GM12878 (cell line): ENCODE data around the gene COMT. TPM values are rescaled to one million over a fixed set of nuclear protein-coding genes. Genes with fewer than 3 reads are reported as not detected.

Experiments
- ATAC-seq: fragments of 200-7000 bp; cut with Tn5 transposase; 3 replicates; pipeline ENCODE4 v1.9.1; 2020; ENCODE audit warnings: mild to moderate bottlenecking, moderate library complexity
- BruUV-seq: library from RNA; stranded (reverse); fragments of 400-500 nt; replicated peaks from 2 replicates; lab custom pipeline; 2021; lab: Mats Ljungman, UMichigan
- CTCF ChIA-PET: fragments of 300-600 bp; sonication (Branson Sonifier 250); formaldehyde crosslinking; extraction: SDS; loops from one replicate; lab custom pipeline; 2021; ENCODE audit warnings: inconsistent platforms; lab: Yijun Ruan, JAX
- POLR2A ChIA-PET: fragments of 350-600 bp; formaldehyde crosslinking; extraction: SDS; loops from one replicate; lab custom pipeline; 2021; ENCODE audit warnings: inconsistent platforms; lab: Charles Lee
- RAD21 ChIA-PET: fragments of 300-600 bp; sonication (Branson Sonifier 250); formaldehyde crosslinking; loops from one replicate; lab custom pipeline; 2023; ENCODE audit warnings: antibody characterized with exemption; ENCODE audit not compliant: unreplicated experiment; lab: Charles Lee
- SMC1A ChIA-PET: fragments of 300-600 bp; sonication (Branson Sonifier 250); formaldehyde crosslinking; loops from one replicate; lab custom pipeline; 2023; ENCODE audit not compliant: unreplicated experiment, uncharacterized antibody; lab: Charles Lee
- DNase-seq: peaks from one replicate; pipeline ENCODE4 v3.0.0-alpha.2; 2011; ENCODE audit warnings: low read depth, low spot score
- FAIRE-seq: peaks from 3 replicates; lab custom pipeline; 2011; peaks lifted over from hg19 to GRCh38; lab: Jason Lieb, UNC
- H2AFZ ChIP-seq: 2 replicates; pipeline ENCODE4 v1.6.0; 2011; ENCODE audit warnings: low read depth, low read length, control low read depth; ENCODE audit not compliant: control insufficient read depth
- H3K27ac ChIP-seq: 2 replicates; pipeline ENCODE4 v1.5.1; 2011; ENCODE audit warnings: control low read depth; ENCODE audit not compliant: control insufficient read depth, insufficient read depth
- H3K27me3 ChIP-seq, 2 experiments: replicated peaks in 1 of 2; 2 replicates each; pipeline versions ENCODE4 v1.6.0 to v1.6.1; 2011; ENCODE audit warnings: low read length in 1 of 2; ENCODE audit not compliant: control insufficient read depth in 2 of 2, insufficient read depth in 2 of 2
- H3K36me3 ChIP-seq, 2 experiments: 2 replicates each; pipeline ENCODE4 v1.5.1; 2011; ENCODE audit warnings: low read length in 1 of 2; ENCODE audit not compliant: control insufficient read depth in 2 of 2, insufficient read depth in 2 of 2
- H3K4me1 ChIP-seq: 2 replicates; pipeline ENCODE4 v1.6.1; 2011; ENCODE audit warnings: mild to moderate bottlenecking, low read length, moderate library complexity, mixed read lengths; ENCODE audit not compliant: control insufficient read depth, insufficient read depth
- H3K4me2 ChIP-seq: 2 replicates; pipeline ENCODE4 v1.6.0; 2011; ENCODE audit warnings: control low read depth; ENCODE audit not compliant: control insufficient read depth, insufficient read depth
- H3K4me3 ChIP-seq: fragments of 200-600 bp; sonication (generic); 2 replicates; pipeline ENCODE4 v1.5.1; 2016
- H3K79me2 ChIP-seq: 2 replicates; pipeline ENCODE4 v1.6.0; 2011; ENCODE audit warnings: low read length; ENCODE audit not compliant: control insufficient read depth, insufficient read depth
- H3K9ac ChIP-seq: 2 replicates; pipeline ENCODE4 v1.8.0; 2011; ENCODE audit warnings: low read length, control low read depth, mixed read lengths; ENCODE audit not compliant: control insufficient read depth, insufficient read depth
- H3K9me3 ChIP-seq: replicated peaks from 3 replicates; pipeline ENCODE4 v1.5.1; 2011; ENCODE audit warnings: mild to moderate bottlenecking, low read length; ENCODE audit not compliant: control insufficient read depth, insufficient read depth
- H4K20me1 ChIP-seq: 2 replicates; pipeline ENCODE4 v1.6.0; 2011; ENCODE audit not compliant: control insufficient read depth, insufficient read depth
- ATF7 ChIP-seq: fragments of 450-650 bp; IDR thresholded peaks from 2 replicates; pipeline ENCODE4 v1.6.1; 2016; ENCODE audit warnings: low read depth, mild to moderate bottlenecking
- CBX5 ChIP-seq: sonication (generic); IDR thresholded peaks from 2 replicates; pipeline ENCODE4 v1.6.1; 2016; ENCODE audit warnings: low read depth, moderate library complexity, mild to moderate bottlenecking, inconsistent platforms
- CREM ChIP-seq: IDR thresholded peaks from 2 replicates; pipeline ENCODE4 v1.6.1; 2014; ENCODE audit warnings: antibody characterized with exemption, low read depth
- E4F1 ChIP-seq: fragments of 450-650 bp; IDR thresholded peaks from 2 replicates; pipeline ENCODE4 v1.6.1; 2018; ENCODE audit warnings: borderline replicate concordance, mild to moderate bottlenecking; ENCODE audit not compliant: partially characterized antibody
- EP300 ChIP-seq, 2 experiments: fragments of 150-350 bp in 1 of 2; IDR thresholded peaks; 2 replicates each; pipeline ENCODE4 v1.6.1; 2011 to 2012; ENCODE audit warnings: low read depth in 2 of 2, low read length in 2 of 2, borderline replicate concordance in 1 of 2, improper control_type of control experiment in 1 of 2, inconsistent platforms in 1 of 2; ENCODE audit not compliant: control insufficient read depth in 1 of 2
- ESRRA ChIP-seq: IDR thresholded peaks from 2 replicates; pipeline ENCODE4 v1.6.1; 2012; ENCODE audit warnings: mild to moderate bottlenecking, low read length, improper control_type of control experiment
- EZH2 ChIP-seq: IDR thresholded peaks from 2 replicates; pipeline ENCODE4 v1.6.1; 2012; ENCODE audit warnings: low read depth, mild to moderate bottlenecking, control low read depth, inconsistent platforms, low read length, borderline replicate concordance; ENCODE audit not compliant: control insufficient read depth
- FOXK2 ChIP-seq: fragments of 450-650 bp; IDR thresholded peaks from 2 replicates; pipeline ENCODE4 v1.6.1; 2017; ENCODE audit warnings: mild to moderate bottlenecking, moderate library complexity
- PRDM15 ChIP-seq: fragments of 450-650 bp; formaldehyde crosslinking; IDR thresholded peaks from 2 replicates; pipeline ENCODE4 v1.4.0; 2020; ENCODE audit warnings: mild to moderate bottlenecking, moderate library complexity
- SMARCA5 ChIP-seq: fragments of 450-650 bp; IDR thresholded peaks from 2 replicates; pipeline ENCODE4 v1.6.1; 2017; ENCODE audit warnings: mild to moderate bottlenecking
- SRF ChIP-seq, 2 experiments: IDR thresholded peaks; 2 replicates each; pipeline ENCODE4 v1.6.1; 2011; ENCODE audit warnings: low read depth in 2 of 2, low read length in 2 of 2, mild to moderate bottlenecking in 1 of 2, moderate library complexity in 1 of 2
- WGBS: methylation state at CpG from one replicate; pipeline ENCODE4 v1.1.6; 2016; ENCODE audit warnings: low lambda C conversion rate; ENCODE audit not compliant: insufficient replicate concordance, insufficient coverage; ENCODE audit errors: missing lambda C conversion rate; 5-methylcytosine and 5-hydroxymethylcytosine counted together
- in situ Hi-C: fragments of 300-500 bp; cut with MboI; formaldehyde crosslinking; loops from 9 replicates; pipeline ENCODE4 v1.14.3; 2018; ENCODE audit warnings: mixed read lengths
- intact Hi-C: fragments of 100-400 bp; cut with micrococcal nuclease; formaldehyde crosslinking; loops from one replicate; pipeline ENCODE4 v1.14.2; 2022; ENCODE audit not compliant: unreplicated experiment
- polyA plus RNA-seq, 11 experiments: library from polyadenylated mRNA; depleted of rRNA in 4 of 11; unstranded in 6 of 11; stranded (reverse) in 5 of 11; fragments of >200 nt; fragmentation: Nextera tagmentation in 4 of 11; fragmentation: Illumina TruSeq in 1 of 11; extraction: Ambion mirVana in 4 of 11; extraction: Trizol in 1 of 11; gene quantifications; 1 replicate in 1 of 11; 2 replicates in 10 of 11; pipeline versions ENCODE4 v1.2.1 to v1.2.3, GENCODE V29; 2011 to 2016; ENCODE audit warnings: inconsistent platforms in 2 of 11, missing spikeins in 2 of 11, low read depth in 1 of 11
- total RNA-seq, 4 experiments: library from RNA; depleted of rRNA in 3 of 4; stranded (reverse); fragments of >200 nt in 3 of 4; fragmentation: Illumina TruSeq in 1 of 4; extraction: Trizol in 1 of 4; gene quantifications; 2 replicates each; pipeline versions ENCODE4 v1.2.1 to v1.2.3, GENCODE V29; 2013 to 2021
- TF ChIP-seq, protein P1 (sequence below): fragments of 450-650 bp; IDR thresholded peaks from 2 replicates; pipeline ENCODE4 v1.6.1; 2017; ENCODE audit warnings: borderline replicate concordance
- TF ChIP-seq, protein P2 (sequence below): IDR thresholded peaks from 2 replicates; pipeline ENCODE4 v1.6.1; 2011; ENCODE audit warnings: mild to moderate bottlenecking, low read depth, low read length, moderate library complexity; ENCODE audit not compliant: insufficient replicate concordance

COMT gene
- total and polyA plus RNA-seq, 10 of the 15 experiments (the other 5 are each of a cell fraction or from before 2014, with no cell fraction given), result 4.5 to 152 (median 66.1) TPM

DNA sequence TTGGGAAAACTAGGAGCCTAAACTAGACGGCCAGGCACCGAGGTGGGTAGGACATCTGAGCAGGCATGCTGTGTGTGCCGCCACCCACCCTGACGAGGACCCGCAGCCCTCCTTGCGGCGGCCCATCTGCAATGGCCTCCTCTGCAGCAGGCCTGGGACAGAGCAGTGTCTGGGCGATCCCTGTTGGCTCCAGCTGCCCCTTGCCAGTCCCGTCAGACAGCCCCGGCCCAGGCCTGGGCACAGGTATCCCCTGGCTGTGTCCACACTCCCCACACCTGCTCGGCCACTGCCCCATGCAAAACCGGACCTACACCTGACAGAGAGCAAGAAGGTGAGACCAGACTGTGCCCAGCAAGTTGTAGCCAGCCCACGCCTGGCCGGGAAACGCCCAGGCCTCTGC lies 48.2 kb upstream of the COMT start (continued):
- TF ChIP-seq PRDM15 (CRISPR knock-in tag), result no peak
- TF ChIP-seq, all 136 proteins: peak for 0

DNA sequence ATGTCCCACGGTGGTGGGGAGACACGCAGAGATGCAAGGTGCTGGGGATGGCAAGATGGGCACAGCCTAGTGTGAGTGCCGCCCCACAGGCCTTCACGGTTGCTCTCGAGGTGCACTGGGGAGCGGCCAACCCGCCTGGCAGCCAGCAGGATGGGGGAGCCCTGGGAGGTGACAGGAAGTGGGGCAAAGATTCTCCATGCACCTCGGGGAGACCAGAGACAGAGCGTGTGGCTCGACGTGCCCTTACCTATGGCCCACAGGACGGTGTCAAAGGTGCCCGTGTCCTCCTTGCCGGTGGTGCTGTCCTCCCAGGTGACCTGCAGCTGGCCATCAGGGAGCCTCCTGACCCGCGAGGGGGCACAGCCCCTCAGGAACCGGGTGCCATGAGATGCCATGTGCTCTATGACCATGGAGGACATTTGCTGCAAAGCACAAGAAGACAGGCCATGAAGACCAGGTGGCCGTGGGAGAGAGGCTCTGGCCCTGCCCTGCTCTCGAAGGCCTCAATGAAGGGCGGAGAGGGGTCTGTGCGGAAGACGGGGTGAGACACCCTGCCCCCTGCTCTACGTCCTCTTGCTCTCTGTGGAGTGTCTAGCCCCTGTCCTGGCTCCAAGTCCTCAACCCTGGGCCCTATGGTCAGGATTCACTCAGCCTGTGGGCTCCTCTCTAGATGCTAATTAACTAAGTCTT lies 46.3 kb upstream of the COMT start:
- ChIA-PET POLR2A (no interaction called here), SMC1A (no interaction called here), CTCF (no interaction called here), RAD21 (no interaction called here)
- in situ Hi-C loops, result no loop called here
- BruUV-seq, result no TSS peak
- Histone ChIP-seq H3K9ac (no peak overlapping the region), H4K20me1 (no peaks in the 10 kb centered on the region), H3K36me3 (no peaks in the 10 kb centered on the region), H3K9me3 (no peaks in the 10 kb centered on the region), H3K27ac (no peak overlapping the region), H3K4me2 (no peak overlapping the region), H3K79me2 (no peaks in the 10 kb centered on the region), H3K4me1 (peaks cover 20% of the 10 kb centered on the region), H2AFZ (no peak overlapping the region), H3K27me3 (no peaks in the 10 kb centered on the region), H3K4me3 (no peak overlapping the region)
- FAIRE-seq, result no peak
- no peak for DNase-seq
- WGBS, result 89% methylated on average over 23 of the region's 23 CpGs
- intact Hi-C loops, result no loop called here
- ATAC-seq, result no peak
- TF ChIP-seq FOXK2, result no peak
- TF ChIP-seq CREM, result no peak
- no peak for TF ChIP-seq EZH2
- no peak for TF ChIP-seq E4F1
- no peak for TF ChIP-seq SMARCA5
- TF ChIP-seq ESRRA, result no peak
- TF ChIP-seq ATF7, result no peak
- no peak for TF ChIP-seq SRF (IDR thresholded peaks at IDR 0.05; ENCODE audit: low read depth in 2 of 2, low read length in 2 of 2)
- TF ChIP-seq CBX5, result no peak
- TF ChIP-seq EP300 (IDR thresholded peaks at IDR 0.05; ENCODE audit: borderline replicate concordance in 1 of 2, control insufficient read depth in 1 of 2, low read depth in 2 of 2, low read length in 2 of 2), result no peak
- TF ChIP-seq, protein P1, sequence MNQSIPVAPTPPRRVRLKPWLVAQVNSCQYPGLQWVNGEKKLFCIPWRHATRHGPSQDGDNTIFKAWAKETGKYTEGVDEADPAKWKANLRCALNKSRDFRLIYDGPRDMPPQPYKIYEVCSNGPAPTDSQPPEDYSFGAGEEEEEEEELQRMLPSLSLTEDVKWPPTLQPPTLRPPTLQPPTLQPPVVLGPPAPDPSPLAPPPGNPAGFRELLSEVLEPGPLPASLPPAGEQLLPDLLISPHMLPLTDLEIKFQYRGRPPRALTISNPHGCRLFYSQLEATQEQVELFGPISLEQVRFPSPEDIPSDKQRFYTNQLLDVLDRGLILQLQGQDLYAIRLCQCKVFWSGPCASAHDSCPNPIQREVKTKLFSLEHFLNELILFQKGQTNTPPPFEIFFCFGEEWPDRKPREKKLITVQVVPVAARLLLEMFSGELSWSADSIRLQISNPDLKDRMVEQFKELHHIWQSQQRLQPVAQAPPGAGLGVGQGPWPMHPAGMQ, result no peak
- TF ChIP-seq, protein P2, sequence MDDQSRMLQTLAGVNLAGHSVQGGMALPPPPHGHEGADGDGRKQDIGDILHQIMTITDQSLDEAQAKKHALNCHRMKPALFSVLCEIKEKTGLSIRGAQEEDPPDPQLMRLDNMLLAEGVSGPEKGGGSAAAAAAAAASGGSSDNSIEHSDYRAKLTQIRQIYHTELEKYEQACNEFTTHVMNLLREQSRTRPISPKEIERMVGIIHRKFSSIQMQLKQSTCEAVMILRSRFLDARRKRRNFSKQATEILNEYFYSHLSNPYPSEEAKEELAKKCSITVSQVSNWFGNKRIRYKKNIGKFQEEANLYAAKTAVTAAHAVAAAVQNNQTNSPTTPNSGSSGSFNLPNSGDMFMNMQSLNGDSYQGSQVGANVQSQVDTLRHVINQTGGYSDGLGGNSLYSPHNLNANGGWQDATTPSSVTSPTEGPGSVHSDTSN, result no peak
